ENCODE measurements around the gene RHBDL3. TPM values are rescaled to one million over a fixed set of nuclear protein-coding genes. Genes with fewer than 3 reads are reported as not detected.

The RHBDL3 gene
- total RNA-seq, 1 experiment from 2014 or later, result not detected

- Histone ChIP-seq H3K36me3 (ENCODE audit: low read depth, low read length) (no peaks in the 10 kb centered on the region), H3K9ac (ENCODE audit: low read length) (no peak overlapping the region), H2AFZ (ENCODE audit: low read length) (no peak overlapping the region), H3K9me3 (ENCODE audit: low read length) (no peaks in the 10 kb centered on the region), H3K27ac (ENCODE audit: low read length) (no peak overlapping the region), H3K4me1 (ENCODE audit: insufficient read depth, low read length) (no peaks in the 10 kb centered on the region), H4K20me1 (ENCODE audit: low read length) (no peaks in the 10 kb centered on the region), H3K4me2 (ENCODE audit: low read length) (no peak overlapping the region), H3K79me2 (ENCODE audit: low read length) (no peaks in the 10 kb centered on the region), H3K4me3 (ENCODE audit: low read length) (no peak overlapping the region), H3F3A (ENCODE audit: low read length, unreplicated experiment) (no peaks in the 10 kb centered on the region), H3K27me3 (ENCODE audit: low read length) (no peaks in the 10 kb centered on the region), H3K9me2 (replicated peaks; ENCODE audit: low read length) (no peaks in the 10 kb centered on the region)
- intact Hi-C loops (cut with micrococcal nuclease), result no loop called here
- DNase-seq (no peak), ATAC-seq (no peak)
- CTCF ChIA-PET, result no interaction called here
- BruUV-seq (replicated peaks), result no TSS peak
- POLR2A ChIA-PET (ENCODE audit: unreplicated experiment), result no interaction called here
- TF ChIP-seq EZH2 (IDR thresholded peaks at IDR 0.05; ENCODE audit: low read length, unreplicated experiment) (no peak), EZH2phosphoT487 (IDR thresholded peaks at IDR 0.05; ENCODE audit: borderline replicate concordance, low read length) (no peak), CTCF (conservative IDR thresholded peaks at IDR 0.05; ENCODE audit: low read depth, low read length) (no peak)
These were observed 26.5 kb downstream of the RHBDL3 start for GRCh38 chr17:32292094-32292493.

GRCh38 chr17:32297424-32297823 is 31.8 kb downstream of the RHBDL3 start:
- H3K27me3 ChIP-seq (ENCODE audit: low read length), result no peaks in the 10 kb centered on the region
- no TSS peak for BruUV-seq (replicated peaks)
- DNase-seq, result no peak
- no peaks in the 10 kb centered on the region for H3K36me3 ChIP-seq (ENCODE audit: low read depth, low read length)
- intact Hi-C loops (cut with micrococcal nuclease), result no loop called here
- POLR2A ChIA-PET (ENCODE audit: unreplicated experiment), result no interaction called here
- no peak overlapping the region for H3K4me3 ChIP-seq (ENCODE audit: low read length)
- CTCF ChIA-PET, result no interaction called here
- H3K4me2 ChIP-seq (ENCODE audit: low read length), result no peak overlapping the region
- no peak overlapping the region for H2AFZ ChIP-seq (ENCODE audit: low read length)
- H3K9me3 ChIP-seq (ENCODE audit: low read length), result no peaks in the 10 kb centered on the region
- no peaks in the 10 kb centered on the region for H4K20me1 ChIP-seq (ENCODE audit: low read length)
- no peaks in the 10 kb centered on the region for H3K4me1 ChIP-seq (ENCODE audit: insufficient read depth, low read length)
- H3K9me2 ChIP-seq (replicated peaks; ENCODE audit: low read length), result no peaks in the 10 kb centered on the region
- no peaks in the 10 kb centered on the region for H3K79me2 ChIP-seq (ENCODE audit: low read length)
- TF ChIP-seq EZH2 (IDR thresholded peaks at IDR 0.05; ENCODE audit: low read length, unreplicated experiment) (no peak), CTCF (conservative IDR thresholded peaks at IDR 0.05; ENCODE audit: low read depth, low read length) (no peak), EZH2phosphoT487 (IDR thresholded peaks at IDR 0.05; ENCODE audit: borderline replicate concordance, low read length) (no peak)
- no peaks in the 10 kb centered on the region for H3F3A ChIP-seq (ENCODE audit: low read length, unreplicated experiment)
- no peak for ATAC-seq
- H3K9ac ChIP-seq (ENCODE audit: low read length), result no peak overlapping the region
- no peak overlapping the region for H3K27ac ChIP-seq (ENCODE audit: low read length)

GRCh38 chr17:32297860-32298259 is 32.2 kb downstream of the RHBDL3 start:
- no peaks in the 10 kb centered on the region for H3K9me2 ChIP-seq (replicated peaks; ENCODE audit: low read length)
- H3K4me1 ChIP-seq (ENCODE audit: insufficient read depth, low read length), result no peaks in the 10 kb centered on the region
- H3K9me3 ChIP-seq (ENCODE audit: low read length), result no peaks in the 10 kb centered on the region
- ChIA-PET POLR2A (ENCODE audit: unreplicated experiment) (no interaction called here), CTCF (no interaction called here)
- H4K20me1 ChIP-seq (ENCODE audit: low read length), result no peaks in the 10 kb centered on the region
- intact Hi-C loops (cut with micrococcal nuclease), result no loop called here
- H3K79me2 ChIP-seq (ENCODE audit: low read length), result no peaks in the 10 kb centered on the region
- no peak overlapping the region for H3K9ac ChIP-seq (ENCODE audit: low read length)
- DNase-seq, result no peak
- no peak overlapping the region for H2AFZ ChIP-seq (ENCODE audit: low read length)
- ATAC-seq, result no peak
- BruUV-seq (replicated peaks), result no TSS peak
- no peaks in the 10 kb centered on the region for H3F3A ChIP-seq (ENCODE audit: low read length, unreplicated experiment)
- TF ChIP-seq EZH2phosphoT487 (IDR thresholded peaks at IDR 0.05; ENCODE audit: borderline replicate concordance, low read length) (no peak), CTCF (conservative IDR thresholded peaks at IDR 0.05; ENCODE audit: low read depth, low read length) (no peak), EZH2 (IDR thresholded peaks at IDR 0.05; ENCODE audit: low read length, unreplicated experiment) (no peak)
- no peaks in the 10 kb centered on the region for H3K27me3 ChIP-seq (ENCODE audit: low read length)
- no peak overlapping the region for H3K4me2 ChIP-seq (ENCODE audit: low read length)
- no peak overlapping the region for H3K4me3 ChIP-seq (ENCODE audit: low read length)
- no peaks in the 10 kb centered on the region for H3K36me3 ChIP-seq (ENCODE audit: low read depth, low read length)
- H3K27ac ChIP-seq (ENCODE audit: low read length), result no peak overlapping the region
